Stimulated activated CD8-positive, alpha-beta memory T cell treated with anti-CD3 and anti-CD28 coated beads, Interleukin-7, amount 100 ng/mL, for 48 hours (primary cell): ENCODE results near the gene MCU.
"Not testable (repeated sequence)": the region's sequence is repeated elsewhere in the genome, so short reads cannot be mapped to it uniquely, and the experiment has no call there.

Experiments
- DNase-seq, 2 donors: peaks; one replicate each; pipeline ENCODE4 v3.0.0-alpha.2; 2020; ENCODE audit warnings: low read depth in 1 of 2; ENCODE audit errors: extremely low read depth in 1 of 2

The MCU gene

GRCh38 chr10:72888151-72888638 is 196.3 kb downstream of the MCU start:
- DNase-seq: no peak

- no peak for DNase-seq
Measured at GRCh38 chr10:72889391-72889831, 197.5 kb downstream of the MCU start.

GRCh38 chr10:72890086-72890485 is 198.1 kb downstream of the MCU start:
- DNase-seq: no peak

- DNase-seq: no peak
Measured at GRCh38 chr10:72893136-72893798, 201.3 kb downstream of the MCU start, which contains the start of gene OIT3. Gene OIT3, plus strand, starts transcription at chr10:72893739. Its CDS starts 60 bp downstream, at chr10:72893799.

GRCh38 chr10:72895236-72895850 is 203.4 kb downstream of the MCU start:
- no peak for DNase-seq

GRCh38 chr10:72898616-72899015 is 206.7 kb downstream of the MCU start:
- DNase-seq: no peak

- DNase-seq: no peak
Measured at GRCh38 chr10:72899545-72899944, 207.6 kb downstream of the MCU start.

- not testable (repeated sequence) for DNase-seq
Measured at GRCh38 chr10:72903941-72904446, 212.1 kb downstream of the MCU start.

GRCh38 chr10:72904806-72905205 is 212.9 kb downstream of the MCU start:
- no peak for DNase-seq

- no peak for DNase-seq
Measured at GRCh38 chr10:72906446-72906845, 214.5 kb downstream of the MCU start.

GRCh38 chr10:72910705-72911104 is 218.8 kb downstream of the MCU start:
- DNase-seq: no peak

- no peak for DNase-seq
Measured at GRCh38 chr10:72911758-72912157, 219.8 kb downstream of the MCU start.

- no peak for DNase-seq
Measured at GRCh38 chr10:72912736-72913135, 220.8 kb downstream of the MCU start.

GRCh38 chr10:72913287-72913686 is 221.3 kb downstream of the MCU start:
- DNase-seq: no peak

- DNase-seq: not testable (repeated sequence)
Measured at GRCh38 chr10:72917201-72917600, 225.3 kb downstream of the MCU start.

GRCh38 chr10:72917803-72918332 is 225.9 kb downstream of the MCU start:
- not testable (repeated sequence) for DNase-seq

- no peak for DNase-seq
Measured at GRCh38 chr10:72918352-72918751, 226.4 kb downstream of the MCU start.

- not testable (repeated sequence) for DNase-seq
Measured at GRCh38 chr10:72921147-72921683, 229.3 kb downstream of the MCU start.

- no peak for DNase-seq
Measured at GRCh38 chr10:72924351-72924750, 232.4 kb downstream of the MCU start.

- DNase-seq: no peak
Measured at GRCh38 chr10:72925951-72926465, 234.1 kb downstream of the MCU start.

- DNase-seq: no peak
Measured at GRCh38 chr10:72927485-72927884, 235.5 kb downstream of the MCU start.
